Endothelial cell of umbilical vein (primary cell): ENCODE results near the gene SLC37A1.

Experiments used
- CTCF ChIP-seq, 2 donors: IDR thresholded peaks; 1 replicate in 1 of 2; 2 replicates in 1 of 2; pipeline ENCODE4 v1.5.1; 2011; ENCODE audit warnings: low read length in 2 of 2, mild to moderate bottlenecking in 2 of 2, moderate library complexity in 2 of 2, control low read depth in 1 of 2, inconsistent platforms in 1 of 2, low read depth in 1 of 2; ENCODE audit not compliant: insufficient read depth in 1 of 2; ENCODE audit errors: extremely low read depth in 1 of 2
- MAX ChIP-seq: IDR thresholded peaks from 2 replicates; pipeline ENCODE4 v1.6.1; 2011; ENCODE audit not compliant: insufficient read depth, insufficient read length
- MYC ChIP-seq: IDR thresholded peaks from one replicate; pipeline ENCODE4 v1.6.1; 2011; ENCODE audit warnings: mild to moderate bottlenecking, low read depth, low read length
- POLR2A ChIP-seq: IDR thresholded peaks from 2 replicates; pipeline ENCODE4 v1.6.1; 2012; ENCODE audit warnings: low read depth, mild to moderate bottlenecking, control low read depth, low read length

GRCh38 chr21:42489991-42490390, 23.7 kb upstream of the SLC37A1 start:
- TF ChIP-seq MYC (no peak), CTCF (IDR thresholded peaks at IDR 0.05; ENCODE audit: extremely low read depth in 1 of 2, insufficient read depth in 1 of 2, low read depth in 1 of 2, low read length in 2 of 2) (no peak), MAX (no peak), POLR2A (no peak)
